ENCODE results near the gene P2RY11.

Gene P2RY11

GRCh38 chr19:10141479-10141878 is 30.0 kb downstream of the P2RY11 start:
- DNase-seq (ENCODE audit: low read depth), result no peak

- DNase-seq (ENCODE audit: low read depth), result no peak
These were observed 30.5 kb downstream of the P2RY11 start for GRCh38 chr19:10141973-10142372.

GRCh38 chr19:10142701-10143375 is 31.3 kb downstream of the P2RY11 start:
- no peak for DNase-seq (ENCODE audit: low read depth)

GRCh38 chr19:10143681-10144080 is 32.2 kb downstream of the P2RY11 start:
- DNase-seq (ENCODE audit: low read depth), result no peak

- DNase-seq (ENCODE audit: low read depth), result no peak
These were observed 32.9 kb downstream of the P2RY11 start for GRCh38 chr19:10144361-10144760.

- DNase-seq (ENCODE audit: low read depth), result no peak
These were observed 33.5 kb downstream of the P2RY11 start for GRCh38 chr19:10145031-10145430.

- no peak for DNase-seq (ENCODE audit: low read depth)
These were observed 34.6 kb downstream of the P2RY11 start for GRCh38 chr19:10146142-10146541.

GRCh38 chr19:10149427-10149826 is 37.9 kb downstream of the P2RY11 start:
- no peak for DNase-seq (ENCODE audit: low read depth)

- no peak for DNase-seq (ENCODE audit: low read depth)
These were observed 40.0 kb downstream of the P2RY11 start for GRCh38 chr19:10151521-10151920.

GRCh38 chr19:10152100-10152499 is 40.6 kb downstream of the P2RY11 start:
- no peak for DNase-seq (ENCODE audit: low read depth)

GRCh38 chr19:10155839-10156238 is 44.3 kb downstream of the P2RY11 start:
- no peak for DNase-seq (ENCODE audit: low read depth)

- DNase-seq (ENCODE audit: low read depth), result no peak
These were observed 46.6 kb downstream of the P2RY11 start for GRCh38 chr19:10158071-10158470.

GRCh38 chr19:10158485-10158884 is 47.0 kb downstream of the P2RY11 start:
- no peak for DNase-seq (ENCODE audit: low read depth)

- no peak for DNase-seq (ENCODE audit: low read depth)
These were observed 48.1 kb downstream of the P2RY11 start for GRCh38 chr19:10159610-10160009.

GRCh38 chr19:10163536-10163935 is 52.0 kb downstream of the P2RY11 start:
- no peak for DNase-seq (ENCODE audit: low read depth)
